Esophagus squamous epithelium (tissue), 5 donors: Measurements from ENCODE around the gene PLEKHA6. TPM values are rescaled to one million over a fixed set of nuclear protein-coding genes. Genes with fewer than 3 reads are reported as not detected.

Experiments used
- DNase-seq: peaks from one replicate; lab custom pipeline; 2025; lab: John Stamatoyannopoulos, UW
- H3K27ac ChIP-seq, 4 donors: fragments of 200-600 bp; sonication (generic); one replicate each; pipeline ENCODE4 v1.5.1; 2016 to 2019; ENCODE audit warnings: mild to moderate bottlenecking in 1 of 4
- H3K27me3 ChIP-seq, 4 donors: fragments of 200-600 bp; sonication (generic); 1 replicate in 3 of 4; 2 replicates in 1 of 4; pipeline versions ENCODE4 v1.5.1 to v1.6.0; 2017 to 2021; ENCODE audit warnings: antibody characterized with exemption in 1 of 4
- H3K36me3 ChIP-seq, 3 donors: fragments of 200-600 bp; sonication (generic); one replicate each; pipeline ENCODE4 v1.5.1; 2016 to 2019
- H3K4me1 ChIP-seq, 3 donors: fragments of 200-600 bp; sonication (generic); one replicate each; pipeline ENCODE4 v1.5.1; 2017 to 2019
- H3K4me3 ChIP-seq, 4 donors: fragments of 200-600 bp; sonication (generic); 1 replicate in 3 of 4; 2 replicates in 1 of 4; pipeline ENCODE4 v1.5.1; 2016 to 2019; ENCODE audit warnings: mild to moderate bottlenecking in 2 of 4, moderate library complexity in 1 of 4
- H3K9me3 ChIP-seq, 3 donors: fragments of 200-600 bp; sonication (generic); one replicate each; pipeline ENCODE4 v1.5.1; 2016 to 2019
- POLR2A ChIP-seq, 4 donors: fragments of 450-650 bp; IDR thresholded peaks; one replicate each; pipeline ENCODE4 v1.6.1; 2017; ENCODE audit warnings: antibody characterized with exemption in 4 of 4, mild to moderate bottlenecking in 4 of 4, moderate library complexity in 3 of 4
- WGBS, 2 donors: methylation state at CpG; one replicate each; pipeline ENCODE4 v1.1.5; 2018; 5-methylcytosine and 5-hydroxymethylcytosine counted together
- intact Hi-C: fragments of 100-400 bp; cut with DNase I; formaldehyde crosslinking; loops from one replicate; pipeline ENCODE4 v1.15.0; 2022
- total RNA-seq, 4 donors: library from RNA; depleted of rRNA; stranded (reverse); fragments of >200 nt; gene quantifications; one replicate each; pipeline ENCODE4 v1.1.0, GENCODE V29; 2016
- TF ChIP-seq, protein P1 (sequence below), 6 experiments: fragments of 450-650 bp in 4 of 6; fragments of 200-600 bp in 2 of 6; sonication (generic) in 2 of 6; IDR thresholded peaks; one replicate each; pipeline ENCODE4 v1.5.1; 2016 to 2019; ENCODE audit warnings: antibody characterized with exemption in 6 of 6, mild to moderate bottlenecking in 4 of 6, moderate library complexity in 4 of 6
- donor health status: DM: yes; HTN: yes; CAD: no.

The PLEKHA6 gene
- total RNA-seq, 4 donors from 2014 or later = 7.4 to 40.6 (median 18.3) TPM

GRCh38 chr1:204308023-204308628 lies 51.6 kb downstream of the PLEKHA6 start:
- no peak for DNase-seq
- Histone ChIP-seq H3K36me3 (no peaks in the 10 kb centered on the region), H3K27me3 (no peaks in the 10 kb centered on the region), H3K4me1 (peaks cover 9 to 29% (median 10%) of the 10 kb centered on the region in 3 donors), H3K4me3 (peak overlapping the region in 1 of 4 donors; percentile 43), H3K27ac (peak overlapping the region in 2 of 4 donors; percentile 10 to 66), H3K9me3 (no peaks in the 10 kb centered on the region)
- intact Hi-C loops = no loop called here
- 63 to 83% methylated on average over 3 to 4 of the region's 4 CpGs for WGBS, 2 donors
- TF ChIP-seq POLR2A (IDR thresholded peaks at IDR 0.05) = no peak
- TF ChIP-seq, protein P1, sequence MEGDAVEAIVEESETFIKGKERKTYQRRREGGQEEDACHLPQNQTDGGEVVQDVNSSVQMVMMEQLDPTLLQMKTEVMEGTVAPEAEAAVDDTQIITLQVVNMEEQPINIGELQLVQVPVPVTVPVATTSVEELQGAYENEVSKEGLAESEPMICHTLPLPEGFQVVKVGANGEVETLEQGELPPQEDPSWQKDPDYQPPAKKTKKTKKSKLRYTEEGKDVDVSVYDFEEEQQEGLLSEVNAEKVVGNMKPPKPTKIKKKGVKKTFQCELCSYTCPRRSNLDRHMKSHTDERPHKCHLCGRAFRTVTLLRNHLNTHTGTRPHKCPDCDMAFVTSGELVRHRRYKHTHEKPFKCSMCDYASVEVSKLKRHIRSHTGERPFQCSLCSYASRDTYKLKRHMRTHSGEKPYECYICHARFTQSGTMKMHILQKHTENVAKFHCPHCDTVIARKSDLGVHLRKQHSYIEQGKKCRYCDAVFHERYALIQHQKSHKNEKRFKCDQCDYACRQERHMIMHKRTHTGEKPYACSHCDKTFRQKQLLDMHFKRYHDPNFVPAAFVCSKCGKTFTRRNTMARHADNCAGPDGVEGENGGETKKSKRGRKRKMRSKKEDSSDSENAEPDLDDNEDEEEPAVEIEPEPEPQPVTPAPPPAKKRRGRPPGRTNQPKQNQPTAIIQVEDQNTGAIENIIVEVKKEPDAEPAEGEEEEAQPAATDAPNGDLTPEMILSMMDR (IDR thresholded peaks at IDR 0.05) = no peak

DNA sequence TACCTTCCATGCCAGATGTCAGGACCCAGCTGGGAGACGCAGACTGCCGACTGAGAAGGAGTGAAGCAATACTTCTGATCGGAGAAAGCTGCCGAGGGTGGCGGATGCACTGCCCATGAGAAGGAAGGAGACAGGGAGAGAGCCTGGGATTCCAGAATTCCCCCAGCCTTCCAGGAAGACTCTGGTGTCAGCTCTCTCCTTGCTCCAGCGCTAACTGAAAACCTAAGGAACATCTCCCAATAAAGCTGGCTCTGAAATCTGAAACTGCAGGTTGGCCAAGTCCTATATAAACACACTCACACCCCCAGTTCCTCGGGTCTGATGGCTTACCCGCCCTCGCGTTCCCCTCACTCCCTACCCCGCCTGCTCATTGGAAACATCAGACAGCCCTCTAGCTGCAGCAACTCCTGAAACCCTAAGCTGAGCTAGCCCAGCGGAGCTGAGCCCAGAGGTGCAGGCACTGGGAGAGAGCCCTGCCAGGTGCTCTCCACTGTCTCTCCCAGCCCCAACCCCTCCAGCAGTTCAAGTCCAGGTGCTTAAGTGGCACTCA lies 52.3 kb downstream of the PLEKHA6 start:
- H3K27ac ChIP-seq = peak overlapping the region; percentile 10 to 66 (median 30)
- H3K9me3 ChIP-seq = no peaks in the 10 kb centered on the region
- no peaks in the 10 kb centered on the region for H3K36me3 ChIP-seq
- H3K4me3 ChIP-seq = peak overlapping the region in 3 of 4 donors; percentile 8 to 43 (median 11)
- peaks cover 9 to 32% (median 10%) of the 10 kb centered on the region in 3 donors for H3K4me1 ChIP-seq
- WGBS, 2 donors = 5 to 18% methylated on average over 9 to 10 of the region's 12 CpGs
- no peaks in the 10 kb centered on the region for H3K27me3 ChIP-seq
- DNase-seq = no peak
- intact Hi-C loops = no loop called here
- TF ChIP-seq POLR2A (IDR thresholded peaks at IDR 0.05) = no peak
- TF ChIP-seq, protein P1 (IDR thresholded peaks at IDR 0.05) = peak in 3 of 6 experiments; percentile 4 to 23 (median 14)

DNA sequence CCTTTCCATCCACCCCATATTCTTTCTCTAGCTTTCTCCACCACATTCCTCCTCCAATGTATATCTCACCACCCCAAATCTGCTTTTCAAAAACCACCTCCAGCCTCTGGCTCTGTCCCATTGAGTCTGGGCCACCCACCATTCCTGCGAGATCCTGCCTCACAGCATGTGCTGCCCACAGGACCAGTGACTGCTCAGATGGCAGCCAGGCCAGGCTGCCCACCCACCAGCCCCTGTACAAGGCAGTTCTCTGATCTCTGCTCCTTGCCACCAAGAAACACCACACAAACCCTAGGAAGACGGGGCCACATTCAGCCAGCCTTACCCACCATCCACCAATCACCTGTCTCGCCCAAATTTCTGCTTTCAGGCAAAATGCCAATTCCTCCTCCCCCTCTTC lies 53.7 kb downstream of the PLEKHA6 start:
- TF ChIP-seq POLR2A (IDR thresholded peaks at IDR 0.05) = no peak
- TF ChIP-seq, protein P1 (IDR thresholded peaks at IDR 0.05) = no peak
- peaks cover 9 to 45% (median 19%) of the 10 kb centered on the region in 3 donors for H3K4me1 ChIP-seq
- H3K27me3 ChIP-seq = no peaks in the 10 kb centered on the region
- WGBS, 2 donors = 76 to 83% methylated on average over 3 of the region's 3 CpGs
- H3K9me3 ChIP-seq = no peaks in the 10 kb centered on the region
- intact Hi-C loops = no loop called here
- H3K4me3 ChIP-seq = no peak overlapping the region
- H3K27ac ChIP-seq = no peak overlapping the region
- DNase-seq = no peak
- no peaks in the 10 kb centered on the region for H3K36me3 ChIP-seq

- Histone ChIP-seq H3K27ac (no peak overlapping the region), H3K4me3 (no peak overlapping the region), H3K9me3 (no peaks in the 10 kb centered on the region), H3K27me3 (no peaks in the 10 kb centered on the region), H3K36me3 (no peaks in the 10 kb centered on the region), H3K4me1 (peaks cover 13 to 66% (median 28%) of the 10 kb centered on the region in 3 donors)
- intact Hi-C loops = no loop called here
- 66 to 72% methylated on average over 4 of the region's 4 CpGs for WGBS, 2 donors
- no peak for DNase-seq
- no peak for TF ChIP-seq POLR2A (IDR thresholded peaks at IDR 0.05)
- TF ChIP-seq, protein P1 (IDR thresholded peaks at IDR 0.05) = no peak
These were observed 55.7 kb downstream of the PLEKHA6 start for GRCh38 chr1:204304067-204304466.

DNA sequence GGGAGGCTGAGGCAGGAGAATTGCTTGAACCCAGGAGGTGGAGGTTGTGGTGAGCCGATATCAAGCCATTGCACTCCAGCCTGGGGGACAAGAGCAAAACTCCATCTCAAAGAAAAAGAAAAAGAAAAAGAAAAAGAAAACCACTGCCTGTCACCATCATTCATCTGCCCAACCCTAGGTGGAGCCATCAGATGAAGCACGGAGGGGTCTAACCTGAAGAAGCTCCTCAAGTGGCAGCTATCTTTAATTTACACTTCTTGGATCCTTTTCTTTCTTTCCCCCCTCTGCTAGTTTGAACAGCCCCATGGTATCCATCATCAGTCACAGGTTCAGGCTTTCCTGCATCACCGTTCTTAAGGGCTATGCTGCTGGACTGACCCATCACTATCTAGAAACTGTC lies 57.0 kb downstream of the PLEKHA6 start:
- no peak for DNase-seq
- peaks cover 10 to 65% (median 21%) of the 10 kb centered on the region in 3 donors for H3K4me1 ChIP-seq
- whole genome bisulfite sequencing, 2 donors = 86 to 92% methylated on average over 3 of the region's 3 CpGs
- no peak overlapping the region for H3K4me3 ChIP-seq
- no peaks in the 10 kb centered on the region for H3K27me3 ChIP-seq
- no peaks in the 10 kb centered on the region for H3K9me3 ChIP-seq
- H3K36me3 ChIP-seq = no peaks in the 10 kb centered on the region
- intact Hi-C loops = no loop called here
- no peak overlapping the region for H3K27ac ChIP-seq
- TF ChIP-seq, protein P1 (IDR thresholded peaks at IDR 0.05) = no peak
- no peak for TF ChIP-seq POLR2A (IDR thresholded peaks at IDR 0.05)
